GM06990 (cell line): Measurements from ENCODE around the gene SYT6.

Experiments
- DNase-seq: peaks from one replicate; pipeline ENCODE4 v3.0.0-alpha.2; 2011; ENCODE audit not compliant: insufficient read length; ENCODE audit errors: extremely low read depth
- H3K27me3 ChIP-seq: replicated peaks from 2 replicates; pipeline ENCODE4 v1.6.0; 2011; ENCODE audit warnings: low read length; ENCODE audit not compliant: control insufficient read depth, insufficient read depth
- H3K36me3 ChIP-seq: 2 replicates; pipeline ENCODE4 v1.5.1; 2011; ENCODE audit warnings: low read length; ENCODE audit not compliant: control insufficient read depth, insufficient read depth
- H3K4me3 ChIP-seq: replicated peaks from 2 replicates; pipeline ENCODE4 v1.5.1; 2011; ENCODE audit warnings: low read depth, mild to moderate bottlenecking, control low read depth, low read length
- TF ChIP-seq, protein P1 (sequence below): IDR thresholded peaks from 2 replicates; pipeline ENCODE4 v1.5.1; 2011; ENCODE audit warnings: low read length, control low read depth, mild to moderate bottlenecking, inconsistent platforms; ENCODE audit not compliant: insufficient read depth, poor library complexity, severe bottlenecking

Gene SYT6

DNA sequence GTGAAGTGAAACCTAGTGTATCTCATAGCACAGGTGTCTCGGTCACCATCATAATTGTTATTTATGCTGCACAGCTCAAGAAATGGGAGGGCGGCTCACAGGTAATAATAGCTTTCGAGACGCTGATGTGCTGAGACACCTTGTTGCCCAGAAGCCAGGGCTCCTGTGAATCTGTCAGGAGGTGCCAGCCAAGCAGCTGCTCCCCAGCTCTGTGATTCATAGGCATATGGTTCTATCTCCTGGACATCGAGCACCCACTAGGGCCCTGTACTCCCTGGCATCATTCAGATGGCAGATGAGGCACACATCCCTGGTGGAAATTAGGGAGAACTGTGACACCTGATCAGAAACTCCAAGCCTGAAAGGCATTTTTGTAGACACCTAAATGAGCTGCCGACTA, 53.5 kb downstream of the SYT6 start:
- TF ChIP-seq, protein P1, sequence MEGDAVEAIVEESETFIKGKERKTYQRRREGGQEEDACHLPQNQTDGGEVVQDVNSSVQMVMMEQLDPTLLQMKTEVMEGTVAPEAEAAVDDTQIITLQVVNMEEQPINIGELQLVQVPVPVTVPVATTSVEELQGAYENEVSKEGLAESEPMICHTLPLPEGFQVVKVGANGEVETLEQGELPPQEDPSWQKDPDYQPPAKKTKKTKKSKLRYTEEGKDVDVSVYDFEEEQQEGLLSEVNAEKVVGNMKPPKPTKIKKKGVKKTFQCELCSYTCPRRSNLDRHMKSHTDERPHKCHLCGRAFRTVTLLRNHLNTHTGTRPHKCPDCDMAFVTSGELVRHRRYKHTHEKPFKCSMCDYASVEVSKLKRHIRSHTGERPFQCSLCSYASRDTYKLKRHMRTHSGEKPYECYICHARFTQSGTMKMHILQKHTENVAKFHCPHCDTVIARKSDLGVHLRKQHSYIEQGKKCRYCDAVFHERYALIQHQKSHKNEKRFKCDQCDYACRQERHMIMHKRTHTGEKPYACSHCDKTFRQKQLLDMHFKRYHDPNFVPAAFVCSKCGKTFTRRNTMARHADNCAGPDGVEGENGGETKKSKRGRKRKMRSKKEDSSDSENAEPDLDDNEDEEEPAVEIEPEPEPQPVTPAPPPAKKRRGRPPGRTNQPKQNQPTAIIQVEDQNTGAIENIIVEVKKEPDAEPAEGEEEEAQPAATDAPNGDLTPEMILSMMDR, result no peak
- Histone ChIP-seq H3K4me3 (no peak overlapping the region), H3K27me3 (peaks cover 1% of the 10 kb centered on the region), H3K36me3 (no peaks in the 10 kb centered on the region)
- DNase-seq, result no peak

DNA sequence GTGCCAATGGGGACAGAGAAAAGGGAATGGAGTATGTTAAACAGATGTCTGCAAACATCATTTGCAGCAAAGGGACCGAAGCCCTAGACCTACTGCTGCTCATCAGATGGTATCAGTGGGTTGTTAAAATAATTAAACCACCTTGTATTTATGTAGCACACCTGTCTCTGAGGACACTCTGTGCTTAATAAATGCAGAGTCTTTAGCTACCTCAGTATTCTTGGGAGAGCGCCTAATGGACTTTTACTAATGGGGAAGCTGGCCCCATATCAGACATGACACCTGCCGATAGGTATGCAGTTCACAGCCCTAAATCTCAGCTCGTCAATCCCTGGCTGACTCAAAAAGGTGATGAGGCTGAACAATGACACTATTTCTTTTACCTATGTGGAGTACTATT, 54.4 kb downstream of the SYT6 start:
- TF ChIP-seq, protein P1, result no peak
- no peaks in the 10 kb centered on the region for H3K36me3 ChIP-seq
- DNase-seq, result no peak

DNA sequence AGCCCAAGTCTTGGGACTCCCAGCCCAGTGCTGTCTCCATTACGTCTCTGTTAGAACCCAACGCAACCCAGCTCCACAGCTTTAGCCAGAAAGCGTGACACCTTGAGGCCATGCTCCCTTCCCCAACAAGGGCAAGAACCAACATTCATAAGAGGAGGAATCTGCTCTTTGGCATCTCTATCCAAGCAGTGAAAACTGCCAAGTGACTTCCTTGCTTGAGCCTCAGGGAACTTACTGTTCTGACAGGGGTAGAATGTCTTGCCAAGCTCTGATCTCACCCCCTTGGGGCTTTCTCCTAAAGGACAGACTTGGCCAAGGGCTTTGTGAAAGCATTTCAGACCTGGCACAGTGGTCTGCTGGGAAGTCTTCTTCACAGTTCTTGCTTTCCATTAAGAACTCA, 56.6 kb downstream of the SYT6 start:
- TF ChIP-seq, protein P1, result no peak
- H3K27me3 ChIP-seq, result no peaks in the 10 kb centered on the region; the same call in none of the 2 replicates
- H3K36me3 ChIP-seq, result no peaks in the 10 kb centered on the region
- no peak for DNase-seq
- H3K4me3 ChIP-seq, result no peak overlapping the region

More for the DNA sequence above, 54.4 kb downstream of the SYT6 start:
- Histone ChIP-seq H3K4me3 (no peak overlapping the region), H3K27me3 (peaks cover 1% of the 10 kb centered on the region)

DNA sequence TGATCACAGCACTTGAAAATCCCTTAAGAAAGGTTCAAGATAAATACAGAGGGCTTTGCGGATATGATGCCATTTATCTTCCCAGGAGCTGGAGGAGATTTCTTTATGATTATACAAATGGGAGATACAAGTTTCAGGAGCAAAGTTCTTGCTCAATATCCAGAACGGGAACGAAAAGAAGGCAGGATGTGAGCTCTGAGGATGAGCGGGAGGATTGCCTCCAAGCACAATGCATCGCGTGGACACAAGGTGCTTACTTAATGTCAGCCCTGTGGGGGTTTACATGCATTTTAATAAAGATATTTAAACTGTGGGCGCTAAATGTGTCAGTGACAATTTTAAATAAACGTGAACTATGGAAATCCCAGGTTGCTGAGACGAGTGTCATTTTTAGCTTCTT, 59.0 kb downstream of the SYT6 start:
- no peaks in the 10 kb centered on the region; the same call in none of the 2 replicates for H3K27me3 ChIP-seq
- no peaks in the 10 kb centered on the region for H3K36me3 ChIP-seq
- no peak for DNase-seq
- TF ChIP-seq, protein P1, result no peak
- no peak overlapping the region for H3K4me3 ChIP-seq

DNA sequence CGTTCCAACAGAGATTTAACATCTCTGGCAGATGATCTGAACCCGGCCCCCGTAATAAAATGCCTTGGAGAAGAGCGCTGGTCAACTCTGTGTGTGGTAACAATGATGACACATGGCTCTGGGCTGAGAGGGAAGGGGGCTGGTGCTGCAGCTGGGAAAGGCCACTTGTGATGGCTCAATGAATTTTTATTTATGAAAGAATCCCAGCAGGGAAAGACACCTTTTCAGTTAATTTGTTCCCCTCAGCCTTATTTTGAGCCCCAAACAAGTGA, 59.4 kb downstream of the SYT6 start:
- DNase-seq, result no peak
- Histone ChIP-seq H3K4me3 (no peak overlapping the region), H3K27me3 (no peaks in the 10 kb centered on the region; the same call in none of the 2 replicates), H3K36me3 (no peaks in the 10 kb centered on the region)
- TF ChIP-seq, protein P1, result no peak

DNA sequence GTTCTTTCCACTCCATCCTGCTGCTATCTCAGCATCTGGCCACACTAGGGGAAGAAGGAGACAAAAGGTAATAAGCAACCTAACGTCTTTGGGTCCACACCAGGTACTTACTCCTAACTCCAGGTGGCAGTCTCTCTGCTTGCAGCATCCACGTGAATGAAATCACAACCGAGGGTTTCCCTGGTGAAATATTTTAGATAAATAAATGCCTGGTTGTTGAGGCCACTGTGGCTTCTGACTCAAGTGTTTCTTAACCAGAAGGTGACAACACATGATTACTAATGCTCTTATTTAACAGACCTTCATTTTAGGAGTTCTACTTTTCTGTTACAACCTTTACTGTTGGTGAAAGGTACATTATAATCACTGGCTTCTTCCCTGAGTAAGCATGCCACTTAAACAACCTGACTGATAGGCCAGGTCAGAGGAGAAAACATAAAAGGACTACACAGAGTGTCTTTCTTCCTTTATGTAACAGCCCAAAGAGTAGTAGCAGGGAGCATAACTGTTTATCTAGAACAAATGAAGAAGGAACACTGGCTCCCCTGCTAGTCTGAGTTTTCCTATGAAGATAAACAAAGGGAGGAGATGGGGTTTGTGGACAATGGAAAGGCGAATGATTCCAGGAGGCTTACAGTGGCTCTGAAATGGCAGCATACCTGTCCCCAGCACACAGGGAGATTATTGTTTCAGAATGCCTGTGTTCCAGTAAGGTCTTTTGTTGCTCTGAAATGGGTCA, 59.9 kb downstream of the SYT6 start:
- Histone ChIP-seq H3K36me3 (no peaks in the 10 kb centered on the region), H3K27me3 (no peaks in the 10 kb centered on the region; the same call in none of the 2 replicates), H3K4me3 (no peak overlapping the region)
- TF ChIP-seq, protein P1, result peak; percentile 25
- DNase-seq, result no peak
